Endothelial cell of umbilical vein (primary cell): ENCODE data around the gene C1orf159. TPM values are rescaled to one million over a fixed set of nuclear protein-coding genes. Genes with fewer than 3 reads are reported as not detected.

Experiments used
- BruUV-seq: library from RNA; stranded (reverse); fragments of 400-500 nt; replicated peaks from 2 replicates; lab custom pipeline; 2021; lab: Mats Ljungman, UMichigan
- CTCF ChIA-PET: fragments of 300-600, 350-600 bp; sonication (Branson Sonifier 250); formaldehyde crosslinking; loops from one replicate; lab custom pipeline; 2021; ENCODE audit warnings: antibody characterized with exemption, inconsistent platforms; lab: Charles Lee
- POLR2A ChIA-PET: fragments of 300-600, 350-600 bp; sonication (Branson Sonifier 250); formaldehyde crosslinking; loops from one replicate; lab custom pipeline; 2021; ENCODE audit warnings: antibody characterized with exemption, inconsistent platforms; lab: Charles Lee
- DNase-seq: peaks from one replicate; pipeline ENCODE4 v3.0.0-alpha.2; 2011; ENCODE audit warnings: low read depth, low spot score
- FAIRE-seq: peaks from 2 replicates; lab custom pipeline; 2011; peaks lifted over from hg19 to GRCh38; lab: Jason Lieb, UNC
- H2AFZ ChIP-seq: 2 replicates; pipeline ENCODE4 v1.6.0; 2012; ENCODE audit warnings: low read depth, low read length, control low read depth, inconsistent platforms
- H3K27ac ChIP-seq: 2 replicates; pipeline ENCODE4 v1.5.1; 2011; ENCODE audit warnings: low read depth, mild to moderate bottlenecking, control low read depth, low read length, moderate library complexity; ENCODE audit not compliant: insufficient read depth
- H3K27me3 ChIP-seq, 2 experiments: 2 replicates each; pipeline versions ENCODE4 v1.6.0 to v1.6.1; 2011; ENCODE audit warnings: low read length in 2 of 2, mixed read lengths in 1 of 2; ENCODE audit not compliant: control insufficient read depth in 2 of 2, insufficient read depth in 2 of 2
- H3K36me3 ChIP-seq, 2 experiments: 2 replicates in 1 of 2; 3 replicates in 1 of 2; pipeline ENCODE4 v1.5.1; 2011; ENCODE audit warnings: low read length in 2 of 2, mild to moderate bottlenecking in 1 of 2, moderate library complexity in 1 of 2; ENCODE audit not compliant: control insufficient read depth in 2 of 2, insufficient read depth in 2 of 2; ENCODE audit errors: extremely low read depth in 1 of 2
- H3K4me1 ChIP-seq: 3 replicates; pipeline ENCODE4 v1.5.1; 2011; ENCODE audit warnings: mild to moderate bottlenecking, low read length; ENCODE audit not compliant: control insufficient read depth, insufficient read depth; ENCODE audit errors: extremely low read depth
- H3K4me2 ChIP-seq: 2 replicates; pipeline ENCODE4 v1.6.1; 2011; ENCODE audit warnings: low read length, control low read depth, mixed read lengths; ENCODE audit not compliant: insufficient read depth
- H3K4me3 ChIP-seq, 3 experiments: fragments of 200-600 bp in 1 of 3; sonication (generic), shearing (Covaris generic) in 1 of 3; replicated peaks in 1 of 3; 2 replicates each; pipeline ENCODE4 v1.5.1; 2011 to 2016; ENCODE audit warnings: control low read depth in 3 of 3, low read length in 3 of 3, mild to moderate bottlenecking in 2 of 3, inconsistent platforms in 1 of 3, low read depth in 1 of 3, moderate library complexity in 1 of 3; ENCODE audit not compliant: insufficient read depth in 1 of 3
- H3K79me2 ChIP-seq: 2 replicates; pipeline ENCODE4 v1.6.0; 2012; ENCODE audit warnings: low read length, inconsistent platforms; ENCODE audit not compliant: control insufficient read depth, insufficient read depth
- H3K9ac ChIP-seq: replicated peaks from 2 replicates; pipeline ENCODE3; 2011; ENCODE audit warnings: low read length, control low read depth; ENCODE audit not compliant: insufficient read depth; ENCODE audit errors: extremely low read depth
- H3K9me1 ChIP-seq: replicated peaks from 3 replicates; pipeline ENCODE4 v1.6.0; 2011; ENCODE audit warnings: mild to moderate bottlenecking, low read length; ENCODE audit not compliant: control insufficient read depth, insufficient read depth; ENCODE audit errors: extremely low read depth
- H3K9me3 ChIP-seq: replicated peaks from 2 replicates; pipeline ENCODE4 v1.5.1; 2012; ENCODE audit warnings: low read length, inconsistent platforms; ENCODE audit not compliant: control insufficient read depth, insufficient read depth
- H4K20me1 ChIP-seq: replicated peaks from 2 replicates; pipeline ENCODE3; 2011; ENCODE audit warnings: mild to moderate bottlenecking, low read length; ENCODE audit not compliant: control insufficient read depth, insufficient read depth; ENCODE audit errors: extremely low read depth
- EZH2 ChIP-seq: IDR thresholded peaks from 2 replicates; pipeline ENCODE4 v1.6.1; 2012; ENCODE audit warnings: borderline replicate concordance, low read depth, mild to moderate bottlenecking, moderate library complexity, low read length, inconsistent platforms; ENCODE audit not compliant: severe bottlenecking
- FOS ChIP-seq: IDR thresholded peaks from 2 replicates; pipeline ENCODE4 v1.6.1; 2011; ENCODE audit warnings: mild to moderate bottlenecking, low read length, moderate library complexity, borderline replicate concordance; ENCODE audit not compliant: insufficient read depth
- GATA2 ChIP-seq: IDR thresholded peaks from 2 replicates; pipeline ENCODE4 v1.7.0; 2011; ENCODE audit warnings: low read depth, mild to moderate bottlenecking, moderate library complexity, mixed read lengths, low read length; ENCODE audit not compliant: insufficient read length, insufficient read depth
- JUN ChIP-seq: IDR thresholded peaks from 2 replicates; pipeline ENCODE4 v1.6.1; 2011; ENCODE audit warnings: borderline replicate concordance, low read depth; ENCODE audit not compliant: insufficient read length, insufficient read depth
- MAX ChIP-seq: IDR thresholded peaks from 2 replicates; pipeline ENCODE4 v1.6.1; 2011; ENCODE audit not compliant: insufficient read depth, insufficient read length
- MYC ChIP-seq: IDR thresholded peaks from one replicate; pipeline ENCODE4 v1.6.1; 2011; ENCODE audit warnings: mild to moderate bottlenecking, low read depth, low read length
- POLR2A ChIP-seq: IDR thresholded peaks from 2 replicates; pipeline ENCODE4 v1.6.1; 2012; ENCODE audit warnings: low read depth, mild to moderate bottlenecking, control low read depth, low read length
- POLR2AphosphoS5 ChIP-seq: IDR thresholded peaks from 2 replicates; pipeline ENCODE4 v1.6.1; 2012; ENCODE audit warnings: low read depth, mild to moderate bottlenecking, control low read depth, low read length, moderate library complexity; ENCODE audit not compliant: insufficient read depth
- dilution Hi-C: fragments of 300-500 bp; cut with MboI; formaldehyde crosslinking; loops from one replicate; pipeline ENCODE4 v1.15.0; 2019; ENCODE audit warnings: low sequenced_read_pairs; ENCODE audit not compliant: extremely low pct_ligation_motif_present
- intact Hi-C: fragments of 100-400 bp; cut with micrococcal nuclease; formaldehyde crosslinking; loops from one replicate; pipeline ENCODE4 v1.10.0; 2022
- polyA plus RNA-seq, 4 experiments: library from polyadenylated mRNA; depleted of rRNA in 3 of 4; stranded (reverse) in 3 of 4; unstranded in 1 of 4; fragments of >200 nt; gene quantifications; 2 replicates each; pipeline versions ENCODE4 v1.2.1 to v1.2.3, GENCODE V29; 2011 to 2012; ENCODE audit warnings: missing spikeins in 1 of 4
- total RNA-seq: library from RNA; stranded (reverse); gene quantifications from 2 replicates; pipeline ENCODE4 v1.2.3, GENCODE V29; 2021
- TF ChIP-seq, protein P1 (sequence below), 2 donors: IDR thresholded peaks; 1 replicate in 1 of 2; 2 replicates in 1 of 2; pipeline ENCODE4 v1.5.1; 2011; ENCODE audit warnings: low read length in 2 of 2, mild to moderate bottlenecking in 2 of 2, moderate library complexity in 2 of 2, control low read depth in 1 of 2, inconsistent platforms in 1 of 2, low read depth in 1 of 2; ENCODE audit not compliant: insufficient read depth in 1 of 2; ENCODE audit errors: extremely low read depth in 1 of 2

C1orf159 gene
- total and polyA plus RNA-seq, 2 donors (not counting 3 experiments of a cell fraction or from before 2014, with no cell fraction given) = 16.1 to 20.1 TPM

DNA sequence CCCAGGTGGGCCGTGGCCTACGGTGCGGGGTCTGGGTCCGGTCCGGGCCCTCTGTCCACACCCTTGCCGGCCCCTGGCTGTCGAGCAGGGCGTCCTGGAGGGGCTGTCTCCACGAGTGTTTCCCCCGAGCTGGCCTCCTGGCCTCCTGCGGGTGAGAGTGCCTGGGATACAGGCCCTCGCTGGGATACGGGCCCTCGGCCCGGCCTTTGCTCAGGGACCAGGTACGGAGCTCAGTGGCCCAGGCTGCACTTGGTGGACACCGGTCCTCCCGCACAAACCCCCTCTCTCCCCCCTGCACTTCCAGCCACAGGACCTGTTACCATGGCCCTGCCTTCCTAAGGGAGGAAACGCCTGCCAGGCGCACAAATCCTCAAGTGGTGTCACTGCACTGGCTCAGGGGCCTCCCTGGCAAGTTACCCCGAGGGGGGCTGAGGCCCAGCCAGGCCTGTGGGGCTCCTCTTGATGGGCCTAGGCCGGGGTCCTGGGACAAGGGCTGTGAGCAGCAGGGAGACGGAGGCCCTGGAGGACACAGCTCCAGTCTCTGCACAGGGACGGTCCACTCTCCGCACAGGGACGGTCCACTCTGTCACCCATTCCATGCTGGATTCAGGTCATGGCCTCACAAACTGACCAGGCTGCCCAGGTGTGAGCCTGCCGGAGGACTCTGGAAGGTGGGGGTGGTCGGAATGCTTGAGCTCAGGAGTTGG is 23.6 kb downstream of the C1orf159 start:
- H3K4me2 ChIP-seq = no peak overlapping the region
- intact Hi-C loops = no loop called here
- dilution Hi-C loops = no loop called here
- POLR2A ChIA-PET = no interaction called here
- H3K36me3 ChIP-seq = no peaks in the 10 kb centered on the region
- TF ChIP-seq POLR2AphosphoS5 = no peak
- no peak for TF ChIP-seq MAX
- no peak for TF ChIP-seq JUN
- no peak for TF ChIP-seq POLR2A
- TF ChIP-seq, protein P1, sequence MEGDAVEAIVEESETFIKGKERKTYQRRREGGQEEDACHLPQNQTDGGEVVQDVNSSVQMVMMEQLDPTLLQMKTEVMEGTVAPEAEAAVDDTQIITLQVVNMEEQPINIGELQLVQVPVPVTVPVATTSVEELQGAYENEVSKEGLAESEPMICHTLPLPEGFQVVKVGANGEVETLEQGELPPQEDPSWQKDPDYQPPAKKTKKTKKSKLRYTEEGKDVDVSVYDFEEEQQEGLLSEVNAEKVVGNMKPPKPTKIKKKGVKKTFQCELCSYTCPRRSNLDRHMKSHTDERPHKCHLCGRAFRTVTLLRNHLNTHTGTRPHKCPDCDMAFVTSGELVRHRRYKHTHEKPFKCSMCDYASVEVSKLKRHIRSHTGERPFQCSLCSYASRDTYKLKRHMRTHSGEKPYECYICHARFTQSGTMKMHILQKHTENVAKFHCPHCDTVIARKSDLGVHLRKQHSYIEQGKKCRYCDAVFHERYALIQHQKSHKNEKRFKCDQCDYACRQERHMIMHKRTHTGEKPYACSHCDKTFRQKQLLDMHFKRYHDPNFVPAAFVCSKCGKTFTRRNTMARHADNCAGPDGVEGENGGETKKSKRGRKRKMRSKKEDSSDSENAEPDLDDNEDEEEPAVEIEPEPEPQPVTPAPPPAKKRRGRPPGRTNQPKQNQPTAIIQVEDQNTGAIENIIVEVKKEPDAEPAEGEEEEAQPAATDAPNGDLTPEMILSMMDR (IDR thresholded peaks at IDR 0.05; ENCODE audit: extremely low read depth in 1 of 2, insufficient read depth in 1 of 2, low read depth in 1 of 2, low read length in 2 of 2) = no peak
- no peak for TF ChIP-seq FOS
- no peak for TF ChIP-seq MYC
- TF ChIP-seq GATA2 = no peak
- TF ChIP-seq EZH2 = no peak
- no peaks in the 10 kb centered on the region for H3K9me3 ChIP-seq
- no peaks in the 10 kb centered on the region for H3K4me1 ChIP-seq
- CTCF ChIA-PET = no interaction called here
- H3K79me2 ChIP-seq = no peaks in the 10 kb centered on the region
- no peaks in the 10 kb centered on the region for H4K20me1 ChIP-seq
- H3K9me1 ChIP-seq = no peaks in the 10 kb centered on the region
- FAIRE-seq (no peak), DNase-seq (no peak)
- BruUV-seq = no TSS peak
- no peaks in the 10 kb centered on the region for H3K27me3 ChIP-seq
- H3K27ac ChIP-seq = no peak overlapping the region
- no peak overlapping the region for H2AFZ ChIP-seq
- H3K4me3 ChIP-seq = no peak overlapping the region
- H3K9ac ChIP-seq = no peak overlapping the region
